WI38 (cell line): ENCODE data around the gene PXMP2.

Experiments
- H3K4me3 ChIP-seq: 2 replicates; pipeline ENCODE4 v1.5.1; 2011; ENCODE audit warnings: low read depth, mild to moderate bottlenecking, control low read depth, low read length
- TF ChIP-seq, protein P1 (sequence below): IDR thresholded peaks from 2 replicates; pipeline ENCODE4 v1.5.1; 2012; ENCODE audit warnings: low read depth, mild to moderate bottlenecking, control low read depth, low read length

The PXMP2 gene

GRCh38 chr12:132687211-132688164, at the start of gene PXMP2, which contains the start of gene POLE:
Gene PXMP2, plus strand, starts transcription at chr12:132687587. Its CDS starts 84 bp downstream, at chr12:132687671.
Gene POLE, minus strand, starts transcription at chr12:132687342. Its CDS starts 27 bp downstream, at chr12:132687315.
- peak within 1 kb of the TSS; percentile 66 for H3K4me3 ChIP-seq
- TF ChIP-seq, protein P1, sequence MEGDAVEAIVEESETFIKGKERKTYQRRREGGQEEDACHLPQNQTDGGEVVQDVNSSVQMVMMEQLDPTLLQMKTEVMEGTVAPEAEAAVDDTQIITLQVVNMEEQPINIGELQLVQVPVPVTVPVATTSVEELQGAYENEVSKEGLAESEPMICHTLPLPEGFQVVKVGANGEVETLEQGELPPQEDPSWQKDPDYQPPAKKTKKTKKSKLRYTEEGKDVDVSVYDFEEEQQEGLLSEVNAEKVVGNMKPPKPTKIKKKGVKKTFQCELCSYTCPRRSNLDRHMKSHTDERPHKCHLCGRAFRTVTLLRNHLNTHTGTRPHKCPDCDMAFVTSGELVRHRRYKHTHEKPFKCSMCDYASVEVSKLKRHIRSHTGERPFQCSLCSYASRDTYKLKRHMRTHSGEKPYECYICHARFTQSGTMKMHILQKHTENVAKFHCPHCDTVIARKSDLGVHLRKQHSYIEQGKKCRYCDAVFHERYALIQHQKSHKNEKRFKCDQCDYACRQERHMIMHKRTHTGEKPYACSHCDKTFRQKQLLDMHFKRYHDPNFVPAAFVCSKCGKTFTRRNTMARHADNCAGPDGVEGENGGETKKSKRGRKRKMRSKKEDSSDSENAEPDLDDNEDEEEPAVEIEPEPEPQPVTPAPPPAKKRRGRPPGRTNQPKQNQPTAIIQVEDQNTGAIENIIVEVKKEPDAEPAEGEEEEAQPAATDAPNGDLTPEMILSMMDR, result no peak

GRCh38 chr12:132637811-132638210, 49.6 kb upstream of the PXMP2 start:
- TF ChIP-seq, protein P1, result no peak
- no peak overlapping the region for H3K4me3 ChIP-seq

GRCh38 chr12:132638541-132639408, 48.6 kb upstream of the PXMP2 start:
- TF ChIP-seq, protein P1, result peak; percentile 89
- H3K4me3 ChIP-seq, result no peak overlapping the region

- TF ChIP-seq, protein P1, result no peak
- no peak overlapping the region for H3K4me3 ChIP-seq
Observed at GRCh38 chr12:132639956-132640520, 47.3 kb upstream of the PXMP2 start.

DNA sequence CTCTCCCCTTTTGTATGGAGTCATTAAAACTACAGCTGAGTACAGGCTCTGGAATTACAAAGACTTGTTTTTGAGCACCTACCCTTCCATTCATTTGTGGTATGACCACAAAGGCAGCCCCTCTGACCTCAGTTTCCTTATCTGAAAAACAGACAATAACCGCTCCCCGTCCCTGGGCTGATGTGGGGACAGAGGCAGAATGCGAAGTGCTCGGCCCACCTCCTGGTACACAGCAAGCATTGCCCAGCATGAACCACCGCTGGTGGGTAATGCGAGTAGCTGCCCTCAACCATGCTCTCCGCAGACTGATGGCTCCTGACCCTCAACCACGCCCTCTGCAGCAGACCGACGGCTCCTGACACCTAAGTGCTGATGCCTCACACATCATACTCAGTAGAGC, 46.5 kb upstream of the PXMP2 start:
- H3K4me3 ChIP-seq, result no peak overlapping the region
- TF ChIP-seq, protein P1, result no peak

- TF ChIP-seq, protein P1, result no peak
- no peak overlapping the region for H3K4me3 ChIP-seq
Observed at GRCh38 chr12:132641811-132642650, 45.4 kb upstream of the PXMP2 start.
